Neural progenitor cell (in vitro differentiated cells): ENCODE measurements around the gene NR2C2.

Experiments
- CTCF ChIP-seq: fragments of 200-600 bp; sonication (generic); IDR thresholded peaks from 2 replicates; pipeline ENCODE4 v1.5.1; 2017; ENCODE audit warnings: antibody characterized with exemption, mild to moderate bottlenecking
- EZH2 ChIP-seq: fragments of 200-600 bp; sonication (generic); IDR thresholded peaks from 2 replicates; pipeline ENCODE4 v1.6.1; 2017; ENCODE audit warnings: antibody characterized with exemption, mild to moderate bottlenecking, moderate library complexity
- EZH2phosphoT487 ChIP-seq: fragments of 200-600 bp; sonication (generic); IDR thresholded peaks from 2 replicates; pipeline ENCODE4 v1.6.1; 2017; ENCODE audit warnings: antibody characterized with exemption

GRCh38 chr3:14902719-14903118 lies 44.7 kb upstream of the NR2C2 start:
- no peak for TF ChIP-seq CTCF
- TF ChIP-seq EZH2: no peak
- no peak for TF ChIP-seq EZH2phosphoT487
